ENCODE measurements around the gene RAB11FIP4. TPM values are rescaled to one million over a fixed set of nuclear protein-coding genes. Genes with fewer than 3 reads are reported as not detected.
A peak's percentile ranks its signal among the peaks of the same experiment; 100 is the strongest.

Gene RAB11FIP4
- total and polyA plus RNA-seq, 2 donors (not counting 1 experiment from before 2014, with no cell fraction given): 0.16 to 0.66 TPM

- no peaks in the 10 kb centered on the region for H4K20me1 ChIP-seq (ENCODE audit: control insufficient read depth, extremely low read depth, insufficient read depth, low read length)
- no peak for DNase-seq (ENCODE audit: low read depth in 2 of 2)
- H3K79me2 ChIP-seq (ENCODE audit: control insufficient read depth, insufficient read depth, low read length): no peaks in the 10 kb centered on the region
These were observed 138.4 kb downstream of the RAB11FIP4 start for GRCh38 chr17:31529841-31530251.

DNA sequence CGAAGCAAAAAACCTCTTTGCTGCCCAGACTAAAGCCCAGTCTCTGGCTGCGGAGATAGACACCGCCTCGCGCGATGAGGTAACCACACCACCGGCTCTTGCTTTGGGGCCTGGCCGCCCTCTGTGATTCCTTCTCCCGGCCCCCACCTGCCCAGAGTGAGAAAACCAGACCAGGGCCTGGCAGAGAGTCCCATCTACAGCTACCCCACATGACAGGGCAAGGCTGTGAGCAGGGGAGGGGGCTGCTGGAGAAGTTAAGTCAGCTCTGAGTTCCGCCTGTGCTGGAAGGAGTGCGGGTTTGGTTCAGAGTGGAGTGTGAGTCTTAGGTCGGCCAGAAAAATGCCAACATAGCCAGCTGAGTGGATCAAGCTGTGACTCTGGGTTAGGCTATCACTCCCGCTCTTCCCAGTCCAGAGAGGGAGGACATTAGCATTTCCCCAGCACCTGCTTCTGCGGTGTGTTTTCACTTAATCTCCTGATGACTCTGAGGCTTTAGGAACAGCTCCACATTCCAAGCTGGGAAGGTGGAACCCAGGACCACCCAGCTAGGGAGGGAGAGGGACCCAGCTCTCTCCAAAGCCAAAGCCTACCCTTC is 139.0 kb downstream of the RAB11FIP4 start:
- no peak overlapping the region for H2AFZ ChIP-seq (ENCODE audit: low read length)
- no peak overlapping the region for H3K9ac ChIP-seq (ENCODE audit: insufficient read depth, low read length)
- no peaks in the 10 kb centered on the region for H4K20me1 ChIP-seq (ENCODE audit: control insufficient read depth, extremely low read depth, insufficient read depth, low read length)
- no peak overlapping the region for H3K4me2 ChIP-seq (ENCODE audit: extremely low read depth, insufficient read depth, low read length)
- no peaks in the 10 kb centered on the region for H3K79me2 ChIP-seq (ENCODE audit: control insufficient read depth, insufficient read depth, low read length)
- no peaks in the 10 kb centered on the region for H3K27me3 ChIP-seq (ENCODE audit: control insufficient read depth, insufficient read depth, low read length)
- no peak for TF ChIP-seq EZH2 (IDR thresholded peaks at IDR 0.05; ENCODE audit: low read length, missing control alignments)
- H3K27ac ChIP-seq (ENCODE audit: insufficient read depth, low read length): no peak overlapping the region
- no peaks in the 10 kb centered on the region for H3K9me3 ChIP-seq (ENCODE audit: control insufficient read depth, insufficient read depth, low read depth, low read length)
- H3K4me3 ChIP-seq (replicated peaks in 1 of 4; ENCODE audit: control extremely low read depth in 1 of 4, insufficient read depth in 1 of 4, low read depth in 3 of 4, low read length in 4 of 4): no peak overlapping the region
- no peaks in the 10 kb centered on the region for H3K36me3 ChIP-seq (ENCODE audit: control insufficient read depth, insufficient read depth, low read length)
- peaks cover 8% of the 10 kb centered on the region for H3K4me1 ChIP-seq (ENCODE audit: control insufficient read depth, extremely low read depth, insufficient read depth, low read length)
- DNase-seq (ENCODE audit: low read depth in 2 of 2): peak in 1 of 2 donors; percentile 45

More at GRCh38 chr17:31529841-31530251, 138.4 kb downstream of the RAB11FIP4 start:
- Histone ChIP-seq H3K4me1 (ENCODE audit: control insufficient read depth, extremely low read depth, insufficient read depth, low read length) (peaks cover 8% of the 10 kb centered on the region), H3K27ac (ENCODE audit: insufficient read depth, low read length) (no peak overlapping the region), H3K4me2 (ENCODE audit: extremely low read depth, insufficient read depth, low read length) (no peak overlapping the region), H3K36me3 (ENCODE audit: control insufficient read depth, insufficient read depth, low read length) (no peaks in the 10 kb centered on the region), H3K9me3 (ENCODE audit: control insufficient read depth, insufficient read depth, low read depth, low read length) (no peaks in the 10 kb centered on the region), H3K27me3 (ENCODE audit: control insufficient read depth, insufficient read depth, low read length) (no peaks in the 10 kb centered on the region), H3K9ac (ENCODE audit: insufficient read depth, low read length) (no peak overlapping the region), H3K4me3 (replicated peaks in 1 of 4; ENCODE audit: control extremely low read depth in 1 of 4, insufficient read depth in 1 of 4, low read depth in 3 of 4, low read length in 4 of 4) (no peak overlapping the region), H2AFZ (ENCODE audit: low read length) (no peak overlapping the region)
- no peak for TF ChIP-seq EZH2 (IDR thresholded peaks at IDR 0.05; ENCODE audit: low read length, missing control alignments)
- TF ChIP-seq, protein P1, sequence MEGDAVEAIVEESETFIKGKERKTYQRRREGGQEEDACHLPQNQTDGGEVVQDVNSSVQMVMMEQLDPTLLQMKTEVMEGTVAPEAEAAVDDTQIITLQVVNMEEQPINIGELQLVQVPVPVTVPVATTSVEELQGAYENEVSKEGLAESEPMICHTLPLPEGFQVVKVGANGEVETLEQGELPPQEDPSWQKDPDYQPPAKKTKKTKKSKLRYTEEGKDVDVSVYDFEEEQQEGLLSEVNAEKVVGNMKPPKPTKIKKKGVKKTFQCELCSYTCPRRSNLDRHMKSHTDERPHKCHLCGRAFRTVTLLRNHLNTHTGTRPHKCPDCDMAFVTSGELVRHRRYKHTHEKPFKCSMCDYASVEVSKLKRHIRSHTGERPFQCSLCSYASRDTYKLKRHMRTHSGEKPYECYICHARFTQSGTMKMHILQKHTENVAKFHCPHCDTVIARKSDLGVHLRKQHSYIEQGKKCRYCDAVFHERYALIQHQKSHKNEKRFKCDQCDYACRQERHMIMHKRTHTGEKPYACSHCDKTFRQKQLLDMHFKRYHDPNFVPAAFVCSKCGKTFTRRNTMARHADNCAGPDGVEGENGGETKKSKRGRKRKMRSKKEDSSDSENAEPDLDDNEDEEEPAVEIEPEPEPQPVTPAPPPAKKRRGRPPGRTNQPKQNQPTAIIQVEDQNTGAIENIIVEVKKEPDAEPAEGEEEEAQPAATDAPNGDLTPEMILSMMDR (conservative IDR thresholded peaks at IDR 0.05 in 1 of 2, IDR thresholded peaks at IDR 0.05 in 1 of 2; ENCODE audit: low read depth in 1 of 2, low read length in 2 of 2): no peak

DNA sequence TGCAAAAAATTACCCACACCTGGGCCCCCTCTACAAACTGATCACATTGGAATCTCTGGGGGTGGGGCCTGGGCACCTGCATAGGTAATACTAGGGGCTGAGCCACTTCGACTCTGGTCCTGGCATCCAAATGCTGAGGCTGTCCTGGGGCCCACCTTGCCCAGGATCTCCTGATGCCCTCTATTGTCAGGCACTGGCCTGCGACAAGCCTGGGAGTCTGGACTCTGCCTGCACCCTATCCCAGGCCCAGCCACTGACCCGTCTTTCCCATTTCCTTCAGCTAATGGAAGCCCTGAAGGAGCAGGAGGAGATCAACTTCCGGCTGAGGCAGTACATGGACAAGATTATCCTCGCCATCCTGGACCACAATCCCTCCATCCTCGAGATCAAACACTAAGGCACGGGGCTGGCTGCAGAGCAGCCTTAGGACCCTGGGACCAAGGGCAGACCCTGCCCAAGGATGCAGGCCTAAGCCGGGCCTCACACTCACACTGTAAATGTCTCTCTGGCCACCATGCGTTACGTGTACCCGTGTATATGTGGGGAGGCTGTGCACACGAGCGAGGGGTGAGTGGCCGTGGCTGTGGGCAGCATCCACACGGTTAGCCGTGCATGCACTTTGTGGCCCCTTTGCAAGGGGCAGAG is 140.0 kb downstream of the RAB11FIP4 start:
- Histone ChIP-seq H3K79me2 (ENCODE audit: control insufficient read depth, insufficient read depth, low read length) (no peaks in the 10 kb centered on the region), H3K27ac (ENCODE audit: insufficient read depth, low read length) (no peak overlapping the region), H3K4me2 (ENCODE audit: extremely low read depth, insufficient read depth, low read length) (no peak overlapping the region), H4K20me1 (ENCODE audit: control insufficient read depth, extremely low read depth, insufficient read depth, low read length) (no peaks in the 10 kb centered on the region), H2AFZ (ENCODE audit: low read length) (no peak overlapping the region), H3K4me1 (ENCODE audit: control insufficient read depth, extremely low read depth, insufficient read depth, low read length) (peaks cover 8% of the 10 kb centered on the region), H3K27me3 (ENCODE audit: control insufficient read depth, insufficient read depth, low read length) (no peaks in the 10 kb centered on the region), H3K4me3 (replicated peaks in 1 of 4; ENCODE audit: control extremely low read depth in 1 of 4, insufficient read depth in 1 of 4, low read depth in 3 of 4, low read length in 4 of 4) (no peak overlapping the region), H3K9me3 (ENCODE audit: control insufficient read depth, insufficient read depth, low read depth, low read length) (no peaks in the 10 kb centered on the region), H3K9ac (ENCODE audit: insufficient read depth, low read length) (no peak overlapping the region), H3K36me3 (ENCODE audit: control insufficient read depth, insufficient read depth, low read length) (no peaks in the 10 kb centered on the region)
- no peak for DNase-seq (ENCODE audit: low read depth in 2 of 2)
- TF ChIP-seq, protein P1 (conservative IDR thresholded peaks at IDR 0.05 in 1 of 2, IDR thresholded peaks at IDR 0.05 in 1 of 2; ENCODE audit: low read depth in 1 of 2, low read length in 2 of 2): no peak
- TF ChIP-seq EZH2 (IDR thresholded peaks at IDR 0.05; ENCODE audit: low read length, missing control alignments): no peak
